Globus pallidus (tissue), 1 donor: ENCODE results near the gene BHLHE41.

Experiments used
- DNase-seq: peaks from one replicate; pipeline ENCODE4 v3.0.0-alpha.2; 2015; ENCODE audit warnings: low spot score

The BHLHE41 gene

GRCh38 chr12:26134540-26134939 lies 9.7 kb upstream of the BHLHE41 start:
- no peak for DNase-seq

GRCh38 chr12:26133521-26133920 lies 8.7 kb upstream of the BHLHE41 start:
- no peak for DNase-seq

GRCh38 chr12:26132866-26133265 lies 8.0 kb upstream of the BHLHE41 start:
- DNase-seq: no peak

- DNase-seq: no peak
Measured at GRCh38 chr12:26131936-26132335, 7.1 kb upstream of the BHLHE41 start.

- DNase-seq: peak; percentile 72
Measured at GRCh38 chr12:26130728-26131127, 5.9 kb upstream of the BHLHE41 start.

GRCh38 chr12:26128168-26128567 lies 3.3 kb upstream of the BHLHE41 start:
- no peak for DNase-seq

GRCh38 chr12:26127404-26127803 lies 2.6 kb upstream of the BHLHE41 start:
- DNase-seq: no peak

- DNase-seq: peak; percentile 91
Measured at GRCh38 chr12:26126340-26127284, 1.8 kb upstream of the BHLHE41 start.

GRCh38 chr12:26125400-26126339 lies 833 bp upstream of the BHLHE41 start:
- DNase-seq: peak; percentile 78

GRCh38 chr12:26123482-26123980 lies 1.3 kb downstream of the BHLHE41 start:
- no peak for DNase-seq

GRCh38 chr12:26122681-26123481 lies 2.0 kb downstream of the BHLHE41 start:
- DNase-seq: peak; percentile 84

GRCh38 chr12:26122061-26122680 lies 2.7 kb downstream of the BHLHE41 start:
- no peak for DNase-seq

- peak; percentile 64 for DNase-seq
Measured at GRCh38 chr12:26121323-26122060, 3.3 kb downstream of the BHLHE41 start.

GRCh38 chr12:26120561-26121274 lies 4.1 kb downstream of the BHLHE41 start:
- peak; percentile 69 for DNase-seq

- DNase-seq: peak; percentile 89
Measured at GRCh38 chr12:26119391-26119989, 5.3 kb downstream of the BHLHE41 start.

- no peak for DNase-seq
Measured at GRCh38 chr12:26118308-26118707, 6.5 kb downstream of the BHLHE41 start.

- peak; percentile 41 for DNase-seq
Measured at GRCh38 chr12:26116829-26117715, 7.8 kb downstream of the BHLHE41 start.

GRCh38 chr12:26114720-26115401 lies 10.0 kb downstream of the BHLHE41 start:
- DNase-seq: peak; percentile 35
